VCaP (cell line): Measurements from ENCODE around the gene TNPO2.
"Not testable (repeated sequence)": the region's sequence is repeated elsewhere in the genome, so short reads cannot be mapped to it uniquely, and the experiment has no call there.

Experiments
- H3K27ac ChIP-seq: fragments of 450-650 bp; 2 replicates; pipeline ENCODE4 v1.5.1; 2017
- CTCF ChIP-seq: fragments of 450-650 bp; conservative IDR thresholded peaks from 2 replicates; pipeline ENCODE4 v1.5.1; 2017; ENCODE audit warnings: mild to moderate bottlenecking, moderate library complexity

Gene TNPO2

GRCh38 chr19:12715102-12715501 is 8.6 kb downstream of the TNPO2 start:
- TF ChIP-seq CTCF: no peak
- H3K27ac ChIP-seq: no peak overlapping the region

- not testable (repeated sequence) for H3K27ac ChIP-seq
These were observed 10.4 kb downstream of the TNPO2 start for GRCh38 chr19:12713304-12713703.

- TF ChIP-seq CTCF: peak; percentile 67
- not testable (repeated sequence) for H3K27ac ChIP-seq
These were observed 11.7 kb downstream of the TNPO2 start for GRCh38 chr19:12712077-12712476.

GRCh38 chr19:12711187-12711586 is 12.5 kb downstream of the TNPO2 start:
- no peak overlapping the region for H3K27ac ChIP-seq
- no peak for TF ChIP-seq CTCF

GRCh38 chr19:12708641-12709040 is 15.1 kb downstream of the TNPO2 start:
- TF ChIP-seq CTCF: no peak
- no peak overlapping the region for H3K27ac ChIP-seq

- no peak for TF ChIP-seq CTCF
- no peak overlapping the region for H3K27ac ChIP-seq
These were observed 17.4 kb downstream of the TNPO2 start for GRCh38 chr19:12706332-12706718.

- H3K27ac ChIP-seq: no peak overlapping the region
- no peak for TF ChIP-seq CTCF
These were observed 17.9 kb downstream of the TNPO2 start for GRCh38 chr19:12705654-12706331.

- no peak overlapping the region for H3K27ac ChIP-seq
- TF ChIP-seq CTCF: no peak
These were observed 18.6 kb downstream of the TNPO2 start for GRCh38 chr19:12705169-12705568.
